ENCODE data around the gene SLC5A2.

DNA sequence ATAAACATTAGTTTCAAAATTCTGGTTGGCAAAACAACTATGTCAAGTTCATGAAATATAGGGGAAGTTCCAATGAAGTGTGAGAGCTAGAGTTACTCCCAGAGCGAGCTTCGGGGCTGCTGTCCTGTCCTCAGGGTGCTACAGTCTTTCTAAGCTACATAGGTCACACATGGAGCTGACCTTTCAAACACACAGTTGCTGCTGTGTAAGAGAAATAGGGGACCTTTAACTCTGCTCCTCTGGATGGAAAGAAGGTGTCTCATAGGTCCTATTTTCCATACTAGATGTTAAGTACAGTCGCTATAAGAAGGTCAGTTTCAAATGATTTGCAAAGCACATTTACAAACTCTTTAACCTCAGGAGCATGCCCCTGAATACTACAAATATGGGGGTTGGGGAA is 38.4 kb downstream of the SLC5A2 start:
- no peak for TF ChIP-seq ZNF274 (IDR thresholded peaks at IDR 0.05; ENCODE audit: low read depth, low read length)
- no peak for TF ChIP-seq YY1 (IDR thresholded peaks at IDR 0.05; ENCODE audit: insufficient read depth, insufficient read length)
- TF ChIP-seq SUZ12 (IDR thresholded peaks at IDR 0.05; ENCODE audit: extremely low read depth, insufficient read depth, insufficient read length): no peak
